ENCODE results near the gene MAB21L3. TPM values are rescaled to one million over a fixed set of nuclear protein-coding genes. Genes with fewer than 3 reads are reported as not detected.
A peak's percentile ranks its signal among the peaks of the same experiment; 100 is the strongest.

MAB21L3 gene
- total RNA-seq, 5 donors from 2014 or later (not counting 1 experiment from before 2014, with no cell fraction given), result not detected

DNA sequence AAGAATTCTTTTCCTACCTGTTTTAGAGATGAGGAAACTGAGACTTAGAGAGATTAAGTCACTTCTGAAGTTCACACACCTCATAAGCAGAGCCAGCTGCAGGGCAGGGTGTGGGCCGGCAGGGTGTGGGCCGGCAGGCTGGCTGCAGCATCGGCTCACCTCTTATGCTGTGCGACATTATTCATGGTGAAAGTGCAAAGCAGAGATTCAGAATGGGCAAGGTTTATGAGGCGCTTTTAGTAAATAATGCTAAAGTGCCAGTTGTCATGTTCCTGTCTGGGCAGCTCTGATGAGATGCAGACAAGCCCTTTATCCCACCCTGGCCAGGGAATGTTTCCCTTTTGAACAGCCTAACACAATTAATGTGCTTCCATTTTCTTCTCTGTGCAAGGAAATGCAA, 14.6 kb downstream of the MAB21L3 start:
- DNase-seq, result no peak
- CTCF ChIA-PET, result interaction anchor here in 1 of 2 donors (1.2 kb wide), 1 partner anchor 373 kb away, joined by 3 read pairs; no protein-coding TSS in a partner anchor
- H3K36me3 ChIP-seq (ENCODE audit: control insufficient read depth in 2 of 2, extremely low read depth in 1 of 2, insufficient read depth in 1 of 2, low read length in 1 of 2), result no peaks in the 10 kb centered on the region
- ATAC-seq (replicated peaks in 1 of 4), result no peak
- no peaks in the 10 kb centered on the region for H3K9me3 ChIP-seq
- H3K4me1 ChIP-seq (ENCODE audit: control insufficient read depth in 1 of 2, extremely low read depth in 1 of 2, insufficient read depth in 2 of 2, low read length in 2 of 2), result peaks cover 23 to 24% of the 10 kb centered on the region in 2 experiments
- H3K9me3 Mint-ChIP-seq, result no peaks in the 10 kb centered on the region
- WGBS (ENCODE audit: insufficient coverage), result 68% methylated on average over 4 of the region's 5 CpGs
- H3K27me3 ChIP-seq (replicated peaks in 1 of 2; ENCODE audit: control insufficient read depth in 2 of 2, extremely low read depth in 1 of 2, insufficient read depth in 2 of 2, low read length in 1 of 2), result peaks cover 0 to 13% of the 10 kb centered on the region in 2 experiments
- H3K27me3 Mint-ChIP-seq, result peaks cover 13% of the 10 kb centered on the region in 2 donors
- H3K36me3 Mint-ChIP-seq, result no peaks in the 10 kb centered on the region
- no peak overlapping the region for H3K27ac ChIP-seq (ENCODE audit: low read length)
- no peak overlapping the region for H3K4me3 Mint-ChIP-seq
- POLR2A ChIA-PET, result no interaction called here
- no peak overlapping the region for H3K27ac Mint-ChIP-seq
- no peak overlapping the region for H3K4me3 ChIP-seq (ENCODE audit: control insufficient read depth in 1 of 2, extremely low read depth in 1 of 2, low read length in 1 of 2)
- H3K4me1 Mint-ChIP-seq, result peaks cover 38 to 44% (median 41%) of the 10 kb centered on the region in 3 donors

DNA sequence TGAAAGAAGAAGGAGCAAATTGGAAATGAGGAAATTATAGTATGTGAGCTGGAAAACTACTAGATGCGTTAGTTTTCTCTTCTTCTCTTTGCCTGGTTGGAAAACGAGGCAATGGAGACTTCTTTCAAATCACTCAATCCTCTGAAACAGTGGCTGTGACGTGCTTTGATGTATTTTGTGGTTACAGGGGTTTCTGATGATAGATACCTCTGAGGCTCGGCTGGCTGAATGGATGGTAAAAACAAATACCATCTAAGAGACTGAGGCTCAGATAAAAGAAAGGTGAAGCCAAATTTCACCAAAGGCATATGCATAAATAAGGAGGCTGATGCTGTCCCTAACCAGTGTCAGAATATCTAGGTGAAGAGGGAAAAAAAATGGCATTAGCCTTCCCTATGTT, 15.1 kb downstream of the MAB21L3 start:
- ATAC-seq (replicated peaks in 1 of 4) (peak in 2 of 4 experiments; percentile 35 to 67), DNase-seq (peak in 1 of 35 experiments; percentile 35)
- WGBS (ENCODE audit: insufficient coverage), result no CpG with 5 or more reads among the region's 4 CpGs
- Mint-ChIP-seq H3K27me3 (peaks cover 11 to 13% of the 10 kb centered on the region in 2 donors), H3K4me3 (peak overlapping the region in 1 of 3 donors; percentile 14), H3K36me3 (no peaks in the 10 kb centered on the region), H3K27ac (peak overlapping the region in 1 of 2 donors; percentile 30), H3K4me1 (peaks cover 38 to 44% (median 41%) of the 10 kb centered on the region in 3 donors), H3K9me3 (no peaks in the 10 kb centered on the region)
- no peak overlapping the region for H3K4me3 ChIP-seq (ENCODE audit: control insufficient read depth in 1 of 2, extremely low read depth in 1 of 2, low read length in 1 of 2)
- H3K27me3 ChIP-seq (replicated peaks in 1 of 2; ENCODE audit: control insufficient read depth in 2 of 2, extremely low read depth in 1 of 2, insufficient read depth in 2 of 2, low read length in 1 of 2), result peaks cover 0 to 15% of the 10 kb centered on the region in 2 experiments
- no peak overlapping the region for H3K27ac ChIP-seq (ENCODE audit: low read length)
- POLR2A ChIA-PET, result interaction anchor here in 1 of 2 donors (0.7 kb wide), 1 partner anchor 1305 kb away, joined by 3 read pairs; no protein-coding TSS in a partner anchor
- H3K36me3 ChIP-seq (ENCODE audit: control insufficient read depth in 2 of 2, extremely low read depth in 1 of 2, insufficient read depth in 1 of 2, low read length in 1 of 2), result no peaks in the 10 kb centered on the region
- H3K4me1 ChIP-seq (ENCODE audit: control insufficient read depth in 1 of 2, extremely low read depth in 1 of 2, insufficient read depth in 2 of 2, low read length in 2 of 2), result peaks cover 23 to 24% of the 10 kb centered on the region in 2 experiments
- H3K9me3 ChIP-seq, result no peaks in the 10 kb centered on the region
- CTCF ChIA-PET, result no interaction called here

DNA sequence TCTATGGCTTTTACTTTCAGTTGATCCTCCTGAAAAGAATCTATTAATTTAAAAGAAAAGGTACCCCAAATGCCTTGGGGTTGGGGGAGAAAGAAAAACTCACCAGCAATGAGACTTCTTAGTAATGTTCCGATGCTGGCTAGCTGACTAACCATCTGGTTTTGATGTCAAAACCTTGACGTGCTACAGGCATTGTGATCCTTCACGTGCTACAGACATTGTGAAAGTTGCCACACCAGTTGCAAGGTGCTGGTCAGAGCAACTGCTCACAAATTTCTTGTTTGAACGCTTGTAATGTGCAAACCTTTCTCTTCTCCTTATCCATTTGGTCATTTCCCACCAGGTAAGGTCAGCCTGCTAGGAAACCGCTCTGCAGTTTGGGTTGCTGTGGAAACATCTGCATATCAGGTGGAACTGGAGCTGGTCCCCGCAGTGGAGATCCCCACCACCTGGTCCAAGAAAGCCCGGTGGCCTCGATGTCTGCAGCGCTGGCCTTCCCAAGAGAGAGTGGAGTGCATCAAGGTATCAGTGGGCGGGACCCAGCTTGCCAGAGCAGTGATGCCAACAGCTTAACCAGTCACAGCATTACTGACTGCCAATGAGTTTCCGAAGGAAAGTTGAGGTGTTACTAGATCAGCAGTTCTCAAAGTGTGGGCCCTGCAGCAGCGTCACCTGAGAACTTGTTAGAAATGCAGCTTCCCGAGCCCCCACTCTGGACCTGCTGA, 16.1 kb downstream of the MAB21L3 start:
- Mint-ChIP-seq H3K4me1 (peaks cover 38 to 44% (median 41%) of the 10 kb centered on the region in 3 donors), H3K36me3 (no peaks in the 10 kb centered on the region), H3K4me3 (peak overlapping the region in 1 of 3 donors; percentile 14), H3K9me3 (no peaks in the 10 kb centered on the region), H3K27ac (no peak overlapping the region), H3K27me3 (peaks cover 8 to 13% of the 10 kb centered on the region in 2 donors)
- POLR2A ChIA-PET, result interaction anchor here in 1 of 2 donors (0.7 kb wide), 1 partner anchor 1304 kb away, joined by 3 read pairs; no protein-coding TSS in a partner anchor
- H3K36me3 ChIP-seq (ENCODE audit: control insufficient read depth in 2 of 2, extremely low read depth in 1 of 2, insufficient read depth in 1 of 2, low read length in 1 of 2), result no peaks in the 10 kb centered on the region
- WGBS (ENCODE audit: insufficient coverage), result 78% methylated on average over 11 of the region's 13 CpGs
- H3K9me3 ChIP-seq, result no peaks in the 10 kb centered on the region
- DNase-seq (no peak), ATAC-seq (replicated peaks in 1 of 4) (no peak)
- H3K27me3 ChIP-seq (replicated peaks in 1 of 2; ENCODE audit: control insufficient read depth in 2 of 2, extremely low read depth in 1 of 2, insufficient read depth in 2 of 2, low read length in 1 of 2), result peaks cover 0 to 18% of the 10 kb centered on the region in 2 experiments
- no peak overlapping the region for H3K4me3 ChIP-seq (ENCODE audit: control insufficient read depth in 1 of 2, extremely low read depth in 1 of 2, low read length in 1 of 2)
- H3K27ac ChIP-seq (ENCODE audit: low read length), result no peak overlapping the region
- H3K4me1 ChIP-seq (ENCODE audit: control insufficient read depth in 1 of 2, extremely low read depth in 1 of 2, insufficient read depth in 2 of 2, low read length in 2 of 2), result peaks cover 23 to 24% of the 10 kb centered on the region in 2 experiments
- CTCF ChIA-PET, result no interaction called here

DNA sequence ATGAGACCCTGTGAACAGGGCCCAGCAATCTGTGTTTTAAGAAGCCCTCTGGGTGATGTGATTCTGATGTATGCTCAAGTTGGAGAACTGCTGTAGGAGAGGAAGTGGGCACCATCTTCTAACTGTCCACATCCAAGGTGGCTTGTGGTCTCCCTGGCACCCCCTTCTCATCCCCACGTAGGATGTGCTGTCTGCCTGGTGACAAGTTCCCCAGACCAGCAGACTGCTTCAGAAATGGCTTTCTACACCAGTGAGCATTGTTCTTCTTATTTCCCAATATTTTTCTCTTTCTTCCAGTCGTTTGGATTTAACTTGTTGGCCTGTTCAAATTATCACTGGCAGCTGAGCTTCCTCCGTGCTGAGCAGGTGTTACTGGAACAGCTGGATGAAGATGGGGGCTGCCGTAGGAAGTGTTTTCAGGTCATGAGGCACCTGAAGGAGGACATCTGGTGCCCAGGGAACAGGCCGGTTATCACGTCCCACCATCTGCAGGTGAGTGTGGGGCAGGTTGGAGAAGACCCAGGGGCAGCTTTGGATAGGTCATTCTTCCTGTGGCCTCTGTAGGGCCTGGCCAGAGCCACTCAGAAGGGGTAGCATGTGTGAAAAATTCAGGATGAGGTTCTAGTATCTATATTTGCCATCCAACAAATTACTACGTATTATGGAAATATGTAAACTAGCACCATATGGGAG, 16.8 kb downstream of the MAB21L3 start:
- Histone ChIP-seq H3K36me3 (ENCODE audit: control insufficient read depth in 2 of 2, extremely low read depth in 1 of 2, insufficient read depth in 1 of 2, low read length in 1 of 2) (no peaks in the 10 kb centered on the region), H3K4me1 (ENCODE audit: control insufficient read depth in 1 of 2, extremely low read depth in 1 of 2, insufficient read depth in 2 of 2, low read length in 2 of 2) (peaks cover 23 to 24% of the 10 kb centered on the region in 2 experiments), H3K27me3 (replicated peaks in 1 of 2; ENCODE audit: control insufficient read depth in 2 of 2, extremely low read depth in 1 of 2, insufficient read depth in 2 of 2, low read length in 1 of 2) (peaks cover 0 to 18% of the 10 kb centered on the region in 2 experiments), H3K4me3 (ENCODE audit: control insufficient read depth in 1 of 2, extremely low read depth in 1 of 2, low read length in 1 of 2) (no peak overlapping the region), H3K27ac (ENCODE audit: low read length) (no peak overlapping the region), H3K9me3 (no peaks in the 10 kb centered on the region)
- DNase-seq (peak in 3 of 35 experiments; percentile 15 to 31 (median 16)), ATAC-seq (replicated peaks in 1 of 4) (peak in 1 of 4 experiments; percentile 28)
- no peak overlapping the region for H3K27ac Mint-ChIP-seq
- ChIA-PET POLR2A (no interaction called here), CTCF (interaction anchor here in 1 of 2 donors (0.6 kb wide), 1 partner anchor 692 kb away, joined by 10 read pairs; no protein-coding TSS in a partner anchor)
- H3K9me3 Mint-ChIP-seq, result no peaks in the 10 kb centered on the region
- H3K36me3 Mint-ChIP-seq, result no peaks in the 10 kb centered on the region
- H3K4me1 Mint-ChIP-seq, result peaks cover 38 to 44% (median 41%) of the 10 kb centered on the region in 3 donors
- WGBS (ENCODE audit: insufficient coverage), result 74% methylated on average over 5 of the region's 7 CpGs
- H3K27me3 Mint-ChIP-seq, result peaks cover 8 to 13% of the 10 kb centered on the region in 2 donors
- H3K4me3 Mint-ChIP-seq, result peak overlapping the region in 1 of 3 donors; percentile 64

DNA sequence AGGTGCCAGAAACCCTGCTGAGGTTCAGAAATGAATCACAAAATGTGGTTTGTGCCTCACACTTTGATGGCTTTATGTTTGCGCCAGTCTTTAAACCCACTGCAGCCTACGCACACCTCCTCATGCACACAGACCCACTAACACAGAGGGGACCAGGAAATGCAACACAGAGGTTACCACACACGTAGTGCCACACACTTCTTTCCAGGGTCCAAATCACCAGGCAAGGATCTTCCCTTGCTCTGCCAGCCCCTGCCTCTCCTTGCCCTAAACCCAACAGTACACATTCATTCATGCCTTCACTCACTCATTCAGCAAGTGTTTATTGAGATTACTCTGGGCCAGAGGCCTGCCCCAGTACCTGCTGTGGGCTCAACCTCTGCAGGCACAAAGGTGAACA, 17.5 kb downstream of the MAB21L3 start:
- Histone ChIP-seq H3K36me3 (ENCODE audit: control insufficient read depth in 2 of 2, extremely low read depth in 1 of 2, insufficient read depth in 1 of 2, low read length in 1 of 2) (no peaks in the 10 kb centered on the region), H3K9me3 (no peaks in the 10 kb centered on the region), H3K27me3 (replicated peaks in 1 of 2; ENCODE audit: control insufficient read depth in 2 of 2, extremely low read depth in 1 of 2, insufficient read depth in 2 of 2, low read length in 1 of 2) (peaks cover 0 to 24% of the 10 kb centered on the region in 2 experiments), H3K4me3 (ENCODE audit: control insufficient read depth in 1 of 2, extremely low read depth in 1 of 2, low read length in 1 of 2) (no peak overlapping the region), H3K27ac (ENCODE audit: low read length) (no peak overlapping the region), H3K4me1 (ENCODE audit: control insufficient read depth in 1 of 2, extremely low read depth in 1 of 2, insufficient read depth in 2 of 2, low read length in 2 of 2) (peaks cover 23 to 24% of the 10 kb centered on the region in 2 experiments)
- Mint-ChIP-seq H3K27me3 (peaks cover 7 to 8% of the 10 kb centered on the region in 2 donors), H3K9me3 (no peaks in the 10 kb centered on the region), H3K4me1 (peaks cover 38 to 44% (median 41%) of the 10 kb centered on the region in 3 donors), H3K36me3 (no peaks in the 10 kb centered on the region), H3K27ac (peak overlapping the region; percentile 31 to 68), H3K4me3 (peak overlapping the region in 1 of 3 donors; percentile 64)
- ATAC-seq (replicated peaks in 1 of 4) (peak; percentile 85 to 88 (median 86)), DNase-seq (peak in 10 of 35 experiments; percentile 13 to 47 (median 24))
- CTCF ChIA-PET, result interaction anchor here in 1 of 2 donors (0.6 kb wide), 1 partner anchor 691 kb away, joined by 10 read pairs; no protein-coding TSS in a partner anchor
- WGBS (ENCODE audit: insufficient coverage), result 12% methylated on average over 3 of the region's 3 CpGs
- POLR2A ChIA-PET, result no interaction called here

DNA sequence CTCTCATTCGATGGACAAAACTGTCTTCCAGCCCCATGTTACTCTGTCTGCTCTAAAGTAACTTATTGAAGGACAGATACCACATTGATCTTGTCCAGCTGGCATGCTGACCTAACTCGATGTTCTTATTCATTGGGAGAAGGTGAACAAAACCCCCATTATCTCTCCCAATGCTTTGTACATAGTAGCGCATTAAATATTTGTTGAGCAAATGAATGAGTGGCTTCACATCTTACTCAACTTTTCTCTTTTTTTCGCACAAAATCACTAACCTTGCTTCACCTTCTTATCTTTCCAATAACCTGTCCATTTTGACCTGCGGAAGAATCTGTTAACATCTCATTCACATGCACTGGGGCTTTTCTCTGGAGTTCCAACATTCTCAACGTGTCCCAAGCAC, 18.3 kb downstream of the MAB21L3 start:
- WGBS (ENCODE audit: insufficient coverage), result 91% methylated on average over 3 of the region's 6 CpGs
- POLR2A ChIA-PET, result no interaction called here
- Mint-ChIP-seq H3K36me3 (no peaks in the 10 kb centered on the region), H3K4me1 (peaks cover 38 to 44% (median 44%) of the 10 kb centered on the region in 3 donors), H3K27ac (peak overlapping the region in 1 of 2 donors; percentile 30), H3K27me3 (peaks cover 5 to 11% of the 10 kb centered on the region in 2 donors), H3K9me3 (no peaks in the 10 kb centered on the region), H3K4me3 (peak overlapping the region in 1 of 3 donors; percentile 2)
- ATAC-seq (replicated peaks in 1 of 4) (no peak), DNase-seq (no peak)
- H3K36me3 ChIP-seq (ENCODE audit: control insufficient read depth in 2 of 2, extremely low read depth in 1 of 2, insufficient read depth in 1 of 2, low read length in 1 of 2), result no peaks in the 10 kb centered on the region
- H3K4me1 ChIP-seq (ENCODE audit: control insufficient read depth in 1 of 2, extremely low read depth in 1 of 2, insufficient read depth in 2 of 2, low read length in 2 of 2), result peaks cover 23 to 24% of the 10 kb centered on the region in 2 experiments
- H3K9me3 ChIP-seq, result no peaks in the 10 kb centered on the region
- H3K27ac ChIP-seq (ENCODE audit: low read length), result no peak overlapping the region
- no peak overlapping the region for H3K4me3 ChIP-seq (ENCODE audit: control insufficient read depth in 1 of 2, extremely low read depth in 1 of 2, low read length in 1 of 2)
- H3K27me3 ChIP-seq (replicated peaks in 1 of 2; ENCODE audit: control insufficient read depth in 2 of 2, extremely low read depth in 1 of 2, insufficient read depth in 2 of 2, low read length in 1 of 2), result peaks cover 0 to 23% of the 10 kb centered on the region in 2 experiments
- CTCF ChIA-PET, result no interaction called here

Data from T-cell (primary cell).